Ovary (tissue), 3 donors: ENCODE data around the gene P4HB.

Source experiments
- EP300 ChIP-seq: sonication (generic); formaldehyde crosslinking; IDR thresholded peaks from one replicate; pipeline ENCODE4 v1.6.1; 2017; ENCODE audit warnings: antibody characterized with exemption
- POLR2A ChIP-seq: fragments of 450-650 bp; IDR thresholded peaks from one replicate; pipeline ENCODE4 v1.6.1; 2017; ENCODE audit warnings: antibody characterized with exemption, mild to moderate bottlenecking, moderate library complexity
- TF ChIP-seq, protein P1 (sequence below), 3 donors: fragments of 450-650 bp in 2 of 3; fragments of 200-600 bp in 1 of 3; IDR thresholded peaks; one replicate each; pipeline versions ENCODE4 v1.5.1 to v1.8.0; 2016 to 2022; ENCODE audit warnings: antibody characterized with exemption in 3 of 3, mild to moderate bottlenecking in 1 of 3
- donor health status: DM: no; HTN: no; CAD: no.

DNA sequence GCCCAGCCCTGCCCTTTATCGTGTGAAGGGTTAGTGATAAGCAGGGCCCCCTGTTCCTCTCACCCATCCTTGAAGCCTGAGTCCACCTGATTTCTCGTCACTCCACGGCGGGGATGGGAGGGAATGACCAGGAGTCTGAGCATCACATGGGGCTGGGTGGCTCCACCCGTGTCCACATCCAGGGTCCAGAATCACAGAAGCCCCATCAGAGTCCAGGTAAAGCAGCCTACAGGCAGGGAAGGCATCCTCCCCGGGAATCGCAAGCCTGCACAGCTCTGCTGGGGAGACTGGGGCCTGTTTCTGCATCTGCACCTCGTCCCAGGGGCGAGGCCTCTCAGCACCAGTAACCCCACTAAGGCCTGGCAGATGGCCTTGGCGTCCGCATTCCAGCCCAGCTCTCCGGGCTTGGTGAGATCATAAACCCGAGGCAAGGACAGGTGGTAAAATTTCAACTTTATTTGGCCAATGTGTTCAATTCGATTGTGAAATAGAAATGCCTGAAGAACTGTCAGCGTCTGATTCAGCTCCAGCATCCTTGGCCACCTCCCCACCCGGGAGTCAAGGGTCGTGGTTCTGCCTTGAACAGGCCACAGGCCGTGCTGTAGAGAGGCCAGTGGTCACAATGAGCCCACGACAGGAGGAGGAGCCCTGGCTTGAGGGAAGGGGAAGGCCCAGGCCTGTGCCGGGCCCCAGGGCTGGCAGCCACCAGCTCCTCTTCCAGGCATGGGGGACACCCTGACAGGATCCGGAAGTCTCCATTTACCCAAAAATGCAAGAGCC, 17.4 kb downstream of the P4HB start:
- no peak for TF ChIP-seq POLR2A
- TF ChIP-seq, protein P1, sequence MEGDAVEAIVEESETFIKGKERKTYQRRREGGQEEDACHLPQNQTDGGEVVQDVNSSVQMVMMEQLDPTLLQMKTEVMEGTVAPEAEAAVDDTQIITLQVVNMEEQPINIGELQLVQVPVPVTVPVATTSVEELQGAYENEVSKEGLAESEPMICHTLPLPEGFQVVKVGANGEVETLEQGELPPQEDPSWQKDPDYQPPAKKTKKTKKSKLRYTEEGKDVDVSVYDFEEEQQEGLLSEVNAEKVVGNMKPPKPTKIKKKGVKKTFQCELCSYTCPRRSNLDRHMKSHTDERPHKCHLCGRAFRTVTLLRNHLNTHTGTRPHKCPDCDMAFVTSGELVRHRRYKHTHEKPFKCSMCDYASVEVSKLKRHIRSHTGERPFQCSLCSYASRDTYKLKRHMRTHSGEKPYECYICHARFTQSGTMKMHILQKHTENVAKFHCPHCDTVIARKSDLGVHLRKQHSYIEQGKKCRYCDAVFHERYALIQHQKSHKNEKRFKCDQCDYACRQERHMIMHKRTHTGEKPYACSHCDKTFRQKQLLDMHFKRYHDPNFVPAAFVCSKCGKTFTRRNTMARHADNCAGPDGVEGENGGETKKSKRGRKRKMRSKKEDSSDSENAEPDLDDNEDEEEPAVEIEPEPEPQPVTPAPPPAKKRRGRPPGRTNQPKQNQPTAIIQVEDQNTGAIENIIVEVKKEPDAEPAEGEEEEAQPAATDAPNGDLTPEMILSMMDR (IDR thresholded peaks at IDR 0.05), result no peak
- TF ChIP-seq EP300, result no peak
